ENCODE results near the gene KLHL7.

Gene KLHL7

GRCh38 chr7:23105644-23106056 is at the start of gene KLHL7:
Gene KLHL7, plus strand, starts transcription at chr7:23105785. Its CDS starts 242 bp downstream, at chr7:23106027.
- DNase-seq, result peak; percentile 95 to 96

GRCh38 chr7:23058408-23059096 is 47.0 kb upstream of the KLHL7 start:
- DNase-seq, result no peak

- DNase-seq, result no peak
These were observed 44.3 kb upstream of the KLHL7 start for GRCh38 chr7:23061327-23061726.

- no peak for DNase-seq
These were observed 43.1 kb upstream of the KLHL7 start for GRCh38 chr7:23062452-23062851.

GRCh38 chr7:23065974-23066373 is 39.6 kb upstream of the KLHL7 start:
- DNase-seq, result no peak

GRCh38 chr7:23067271-23067670 is 38.3 kb upstream of the KLHL7 start:
- no peak for DNase-seq

GRCh38 chr7:23072048-23072447 is 33.5 kb upstream of the KLHL7 start:
- no peak for DNase-seq

GRCh38 chr7:23072922-23073321 is 32.7 kb upstream of the KLHL7 start:
- no peak for DNase-seq

GRCh38 chr7:23074443-23075261 is 30.9 kb upstream of the KLHL7 start:
- DNase-seq, result no peak

- no peak for DNase-seq
These were observed 30.0 kb upstream of the KLHL7 start for GRCh38 chr7:23075571-23075970.

GRCh38 chr7:23076772-23077171 is 28.8 kb upstream of the KLHL7 start:
- no peak for DNase-seq

GRCh38 chr7:23093111-23093510 is 12.5 kb upstream of the KLHL7 start:
- DNase-seq, result no peak

GRCh38 chr7:23093546-23093945 is 12.0 kb upstream of the KLHL7 start:
- no peak for DNase-seq

GRCh38 chr7:23096518-23097290 is 8.9 kb upstream of the KLHL7 start:
- no peak for DNase-seq

- DNase-seq, result no peak
These were observed 7.6 kb upstream of the KLHL7 start for GRCh38 chr7:23098029-23098428.

- DNase-seq, result no peak
These were observed 7.1 kb upstream of the KLHL7 start for GRCh38 chr7:23098460-23098859.

GRCh38 chr7:23100697-23101096 is 4.9 kb upstream of the KLHL7 start:
- no peak for DNase-seq

GRCh38 chr7:23105086-23105643 is 420 bp upstream of the KLHL7 start:
- no peak for DNase-seq

GRCh38 chr7:23106057-23106822 is 655 bp downstream of the KLHL7 start:
- peak; percentile 26 to 28 for DNase-seq

- DNase-seq, result no peak
These were observed 1.5 kb downstream of the KLHL7 start for GRCh38 chr7:23106823-23107663.

GRCh38 chr7:23107781-23108180 is 2.2 kb downstream of the KLHL7 start:
- no peak for DNase-seq

Data from activated CD4-positive, alpha-beta T cell treated with anti-CD3 and anti-CD28 coated beads, Interleukin-2, amount 50 U/mL, for 4 hours (primary cell).